DND-41 (cell line): ENCODE results near the gene TBL1X.

Experiments used
- EZH2 ChIP-seq: IDR thresholded peaks from 3 replicates; pipeline ENCODE4 v1.6.1; 2012; ENCODE audit warnings: borderline replicate concordance, low read depth, mild to moderate bottlenecking, moderate library complexity, low read length, inconsistent platforms; ENCODE audit not compliant: severe bottlenecking
- TF ChIP-seq, protein P1 (sequence below): IDR thresholded peaks from 2 replicates; pipeline ENCODE4 v1.5.1; 2012; ENCODE audit warnings: borderline replicate concordance, low read length, moderate library complexity, mild to moderate bottlenecking; ENCODE audit not compliant: poor library complexity, severe bottlenecking; ENCODE audit errors: extremely low read depth

DNA sequence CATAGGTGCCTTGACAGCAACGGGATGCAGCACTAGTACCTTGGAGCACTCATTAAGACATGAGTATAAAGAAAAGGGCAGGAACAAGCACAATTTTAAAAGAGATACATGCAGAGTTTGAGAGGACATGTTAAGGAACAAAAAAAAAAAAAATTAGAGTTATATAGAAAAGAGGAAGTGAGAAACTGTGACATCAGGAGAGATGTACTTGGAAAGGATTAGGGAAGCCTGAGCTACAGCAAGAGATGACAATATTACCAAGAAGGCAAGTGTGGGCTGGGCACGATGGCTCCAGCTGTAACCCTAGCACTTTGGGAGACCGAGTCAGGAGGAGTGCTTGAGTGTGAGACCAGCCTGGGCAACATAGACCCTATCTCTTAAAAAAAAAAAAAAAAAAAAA is 263.4 kb downstream of the TBL1X start:
- TF ChIP-seq, protein P1, sequence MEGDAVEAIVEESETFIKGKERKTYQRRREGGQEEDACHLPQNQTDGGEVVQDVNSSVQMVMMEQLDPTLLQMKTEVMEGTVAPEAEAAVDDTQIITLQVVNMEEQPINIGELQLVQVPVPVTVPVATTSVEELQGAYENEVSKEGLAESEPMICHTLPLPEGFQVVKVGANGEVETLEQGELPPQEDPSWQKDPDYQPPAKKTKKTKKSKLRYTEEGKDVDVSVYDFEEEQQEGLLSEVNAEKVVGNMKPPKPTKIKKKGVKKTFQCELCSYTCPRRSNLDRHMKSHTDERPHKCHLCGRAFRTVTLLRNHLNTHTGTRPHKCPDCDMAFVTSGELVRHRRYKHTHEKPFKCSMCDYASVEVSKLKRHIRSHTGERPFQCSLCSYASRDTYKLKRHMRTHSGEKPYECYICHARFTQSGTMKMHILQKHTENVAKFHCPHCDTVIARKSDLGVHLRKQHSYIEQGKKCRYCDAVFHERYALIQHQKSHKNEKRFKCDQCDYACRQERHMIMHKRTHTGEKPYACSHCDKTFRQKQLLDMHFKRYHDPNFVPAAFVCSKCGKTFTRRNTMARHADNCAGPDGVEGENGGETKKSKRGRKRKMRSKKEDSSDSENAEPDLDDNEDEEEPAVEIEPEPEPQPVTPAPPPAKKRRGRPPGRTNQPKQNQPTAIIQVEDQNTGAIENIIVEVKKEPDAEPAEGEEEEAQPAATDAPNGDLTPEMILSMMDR: no peak
- TF ChIP-seq EZH2: no peak
